Endothelial cell of umbilical vein (primary cell): ENCODE measurements around the gene TP53RK. TPM values are rescaled to one million over a fixed set of nuclear protein-coding genes. Genes with fewer than 3 reads are reported as not detected.

ENCODE experiments used
- BruUV-seq: library from RNA; stranded (reverse); fragments of 400-500 nt; replicated peaks from 2 replicates; lab custom pipeline; 2021; lab: Mats Ljungman, UMichigan
- CTCF ChIA-PET: fragments of 300-600, 350-600 bp; sonication (Branson Sonifier 250); formaldehyde crosslinking; loops from one replicate; lab custom pipeline; 2021; ENCODE audit warnings: antibody characterized with exemption, inconsistent platforms; lab: Charles Lee
- POLR2A ChIA-PET: fragments of 300-600, 350-600 bp; sonication (Branson Sonifier 250); formaldehyde crosslinking; loops from one replicate; lab custom pipeline; 2021; ENCODE audit warnings: antibody characterized with exemption, inconsistent platforms; lab: Charles Lee
- DNase-seq: peaks from one replicate; pipeline ENCODE4 v3.0.0-alpha.2; 2011; ENCODE audit warnings: low read depth, low spot score
- FAIRE-seq: peaks from 2 replicates; lab custom pipeline; 2011; peaks lifted over from hg19 to GRCh38; lab: Jason Lieb, UNC
- H2AFZ ChIP-seq: 2 replicates; pipeline ENCODE4 v1.6.0; 2012; ENCODE audit warnings: low read depth, low read length, control low read depth, inconsistent platforms
- H3K27ac ChIP-seq: 2 replicates; pipeline ENCODE4 v1.5.1; 2011; ENCODE audit warnings: low read depth, mild to moderate bottlenecking, control low read depth, low read length, moderate library complexity; ENCODE audit not compliant: insufficient read depth
- H3K27me3 ChIP-seq, 2 experiments: 2 replicates each; pipeline versions ENCODE4 v1.6.0 to v1.6.1; 2011; ENCODE audit warnings: low read length in 2 of 2, mixed read lengths in 1 of 2; ENCODE audit not compliant: control insufficient read depth in 2 of 2, insufficient read depth in 2 of 2
- H3K36me3 ChIP-seq, 2 experiments: 2 replicates in 1 of 2; 3 replicates in 1 of 2; pipeline ENCODE4 v1.5.1; 2011; ENCODE audit warnings: low read length in 2 of 2, mild to moderate bottlenecking in 1 of 2, moderate library complexity in 1 of 2; ENCODE audit not compliant: control insufficient read depth in 2 of 2, insufficient read depth in 2 of 2; ENCODE audit errors: extremely low read depth in 1 of 2
- H3K4me1 ChIP-seq: 3 replicates; pipeline ENCODE4 v1.5.1; 2011; ENCODE audit warnings: mild to moderate bottlenecking, low read length; ENCODE audit not compliant: control insufficient read depth, insufficient read depth; ENCODE audit errors: extremely low read depth
- H3K4me2 ChIP-seq: 2 replicates; pipeline ENCODE4 v1.6.1; 2011; ENCODE audit warnings: low read length, control low read depth, mixed read lengths; ENCODE audit not compliant: insufficient read depth
- H3K4me3 ChIP-seq, 3 experiments: fragments of 200-600 bp in 1 of 3; sonication (generic), shearing (Covaris generic) in 1 of 3; replicated peaks in 1 of 3; 2 replicates each; pipeline ENCODE4 v1.5.1; 2011 to 2016; ENCODE audit warnings: control low read depth in 3 of 3, low read length in 3 of 3, mild to moderate bottlenecking in 2 of 3, inconsistent platforms in 1 of 3, low read depth in 1 of 3, moderate library complexity in 1 of 3; ENCODE audit not compliant: insufficient read depth in 1 of 3
- H3K79me2 ChIP-seq: 2 replicates; pipeline ENCODE4 v1.6.0; 2012; ENCODE audit warnings: low read length, inconsistent platforms; ENCODE audit not compliant: control insufficient read depth, insufficient read depth
- H3K9ac ChIP-seq: replicated peaks from 2 replicates; pipeline ENCODE3; 2011; ENCODE audit warnings: low read length, control low read depth; ENCODE audit not compliant: insufficient read depth; ENCODE audit errors: extremely low read depth
- H3K9me1 ChIP-seq: replicated peaks from 3 replicates; pipeline ENCODE4 v1.6.0; 2011; ENCODE audit warnings: mild to moderate bottlenecking, low read length; ENCODE audit not compliant: control insufficient read depth, insufficient read depth; ENCODE audit errors: extremely low read depth
- H3K9me3 ChIP-seq: replicated peaks from 2 replicates; pipeline ENCODE4 v1.5.1; 2012; ENCODE audit warnings: low read length, inconsistent platforms; ENCODE audit not compliant: control insufficient read depth, insufficient read depth
- H4K20me1 ChIP-seq: replicated peaks from 2 replicates; pipeline ENCODE3; 2011; ENCODE audit warnings: mild to moderate bottlenecking, low read length; ENCODE audit not compliant: control insufficient read depth, insufficient read depth; ENCODE audit errors: extremely low read depth
- CTCF ChIP-seq, 2 donors: IDR thresholded peaks; 1 replicate in 1 of 2; 2 replicates in 1 of 2; pipeline ENCODE4 v1.5.1; 2011; ENCODE audit warnings: low read length in 2 of 2, mild to moderate bottlenecking in 2 of 2, moderate library complexity in 2 of 2, control low read depth in 1 of 2, inconsistent platforms in 1 of 2, low read depth in 1 of 2; ENCODE audit not compliant: insufficient read depth in 1 of 2; ENCODE audit errors: extremely low read depth in 1 of 2
- EZH2 ChIP-seq: IDR thresholded peaks from 2 replicates; pipeline ENCODE4 v1.6.1; 2012; ENCODE audit warnings: borderline replicate concordance, low read depth, mild to moderate bottlenecking, moderate library complexity, low read length, inconsistent platforms; ENCODE audit not compliant: severe bottlenecking
- FOS ChIP-seq: IDR thresholded peaks from 2 replicates; pipeline ENCODE4 v1.6.1; 2011; ENCODE audit warnings: mild to moderate bottlenecking, low read length, moderate library complexity, borderline replicate concordance; ENCODE audit not compliant: insufficient read depth
- GATA2 ChIP-seq: IDR thresholded peaks from 2 replicates; pipeline ENCODE4 v1.7.0; 2011; ENCODE audit warnings: low read depth, mild to moderate bottlenecking, moderate library complexity, mixed read lengths, low read length; ENCODE audit not compliant: insufficient read length, insufficient read depth
- JUN ChIP-seq: IDR thresholded peaks from 2 replicates; pipeline ENCODE4 v1.6.1; 2011; ENCODE audit warnings: borderline replicate concordance, low read depth; ENCODE audit not compliant: insufficient read length, insufficient read depth
- MAX ChIP-seq: IDR thresholded peaks from 2 replicates; pipeline ENCODE4 v1.6.1; 2011; ENCODE audit not compliant: insufficient read depth, insufficient read length
- MYC ChIP-seq: IDR thresholded peaks from one replicate; pipeline ENCODE4 v1.6.1; 2011; ENCODE audit warnings: mild to moderate bottlenecking, low read depth, low read length
- POLR2A ChIP-seq: IDR thresholded peaks from 2 replicates; pipeline ENCODE4 v1.6.1; 2012; ENCODE audit warnings: low read depth, mild to moderate bottlenecking, control low read depth, low read length
- POLR2AphosphoS5 ChIP-seq: IDR thresholded peaks from 2 replicates; pipeline ENCODE4 v1.6.1; 2012; ENCODE audit warnings: low read depth, mild to moderate bottlenecking, control low read depth, low read length, moderate library complexity; ENCODE audit not compliant: insufficient read depth
- dilution Hi-C: fragments of 300-500 bp; cut with MboI; formaldehyde crosslinking; loops from one replicate; pipeline ENCODE4 v1.15.0; 2019; ENCODE audit warnings: low sequenced_read_pairs; ENCODE audit not compliant: extremely low pct_ligation_motif_present
- intact Hi-C: fragments of 100-400 bp; cut with micrococcal nuclease; formaldehyde crosslinking; loops from one replicate; pipeline ENCODE4 v1.10.0; 2022
- polyA plus RNA-seq, 4 experiments: library from polyadenylated mRNA; depleted of rRNA in 3 of 4; stranded (reverse) in 3 of 4; unstranded in 1 of 4; fragments of >200 nt; gene quantifications; 2 replicates each; pipeline versions ENCODE4 v1.2.1 to v1.2.3, GENCODE V29; 2011 to 2012; ENCODE audit warnings: missing spikeins in 1 of 4
- total RNA-seq: library from RNA; stranded (reverse); gene quantifications from 2 replicates; pipeline ENCODE4 v1.2.3, GENCODE V29; 2021

TP53RK gene
- total and polyA plus RNA-seq, 2 donors (not counting 3 experiments of a cell fraction or from before 2014, with no cell fraction given): 7.0 to 13.1 TPM

- Histone ChIP-seq H3K9me1 (no peaks in the 10 kb centered on the region), H3K4me3 (no peak overlapping the region), H3K79me2 (no peaks in the 10 kb centered on the region), H3K27ac (no peak overlapping the region), H3K9ac (no peak overlapping the region), H3K4me1 (no peaks in the 10 kb centered on the region), H2AFZ (no peak overlapping the region), H3K27me3 (no peaks in the 10 kb centered on the region), H3K36me3 (no peaks in the 10 kb centered on the region), H3K4me2 (no peak overlapping the region), H4K20me1 (no peaks in the 10 kb centered on the region), H3K9me3 (no peaks in the 10 kb centered on the region)
- DNase-seq: no peak
- no TSS peak for BruUV-seq
- CTCF ChIA-PET: interaction anchor here (0.6 kb wide), 1 partner anchor 101 kb away, joined by 3 read pairs; no protein-coding TSS in a partner anchor
- dilution Hi-C loops: no loop called here
- no peak for FAIRE-seq
- POLR2A ChIA-PET: interaction anchor here (0.7 kb wide), 1 partner anchor 427 kb away, joined by 4 read pairs; no protein-coding TSS in a partner anchor
- TF ChIP-seq FOS (no peak), GATA2 (no peak), POLR2A (no peak), POLR2AphosphoS5 (no peak), MYC (no peak), JUN (no peak), CTCF (IDR thresholded peaks at IDR 0.05; ENCODE audit: extremely low read depth in 1 of 2, insufficient read depth in 1 of 2, low read depth in 1 of 2, low read length in 2 of 2) (no peak), EZH2 (no peak), MAX (no peak)
- intact Hi-C loops: no loop called here
Measured at GRCh38 chr20:46674253-46675083, 14.8 kb downstream of the TP53RK start.
